DMS153 (cell line): ENCODE data around the gene CASP8AP2.
"Not testable (repeated sequence)": the region's sequence is repeated elsewhere in the genome, so short reads cannot be mapped to it uniquely, and the experiment has no call there.

Experiments
- DNase-seq: peaks from one replicate; lab custom pipeline; 2025; lab: John Stamatoyannopoulos, UW

The CASP8AP2 gene

DNA sequence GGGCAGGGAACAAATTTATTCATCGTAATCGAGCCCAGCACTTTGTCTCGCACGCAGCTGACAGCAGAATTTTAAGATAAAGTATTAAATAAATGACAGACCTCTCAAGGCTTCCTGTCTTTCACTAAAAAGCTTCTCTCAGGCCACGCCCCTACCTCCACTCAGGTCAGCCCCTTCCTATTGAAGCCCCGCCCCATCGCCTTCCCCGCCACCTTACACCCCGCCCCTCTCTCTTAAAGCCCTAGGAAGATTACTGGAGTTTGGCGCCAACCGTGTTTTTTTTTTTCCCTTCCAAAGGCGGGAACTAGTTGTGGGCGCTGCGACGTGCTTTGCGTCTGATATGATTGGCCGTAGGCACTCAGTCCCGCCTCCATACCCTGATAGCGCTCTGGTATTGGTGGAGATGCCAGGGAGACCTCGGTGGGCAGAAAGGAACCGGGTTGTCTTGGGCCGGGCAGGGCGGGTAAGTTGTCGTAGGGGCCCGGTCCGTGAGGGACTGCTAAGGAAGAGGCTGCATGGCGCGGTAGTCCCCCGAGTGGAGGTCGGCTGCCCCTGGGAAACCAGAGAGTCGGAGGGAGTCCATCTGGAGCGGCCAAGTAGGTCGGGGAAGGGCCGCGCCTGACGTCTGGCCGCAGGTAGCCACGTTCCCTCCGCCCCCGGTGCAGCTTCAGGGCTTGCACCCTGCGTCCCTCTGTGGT, at the start of gene CASP8AP2:
CASP8AP2 (plus strand) TSS at position 409 of the 698 bp plus-strand sequence.
- peak; percentile 100 for DNase-seq

DNA sequence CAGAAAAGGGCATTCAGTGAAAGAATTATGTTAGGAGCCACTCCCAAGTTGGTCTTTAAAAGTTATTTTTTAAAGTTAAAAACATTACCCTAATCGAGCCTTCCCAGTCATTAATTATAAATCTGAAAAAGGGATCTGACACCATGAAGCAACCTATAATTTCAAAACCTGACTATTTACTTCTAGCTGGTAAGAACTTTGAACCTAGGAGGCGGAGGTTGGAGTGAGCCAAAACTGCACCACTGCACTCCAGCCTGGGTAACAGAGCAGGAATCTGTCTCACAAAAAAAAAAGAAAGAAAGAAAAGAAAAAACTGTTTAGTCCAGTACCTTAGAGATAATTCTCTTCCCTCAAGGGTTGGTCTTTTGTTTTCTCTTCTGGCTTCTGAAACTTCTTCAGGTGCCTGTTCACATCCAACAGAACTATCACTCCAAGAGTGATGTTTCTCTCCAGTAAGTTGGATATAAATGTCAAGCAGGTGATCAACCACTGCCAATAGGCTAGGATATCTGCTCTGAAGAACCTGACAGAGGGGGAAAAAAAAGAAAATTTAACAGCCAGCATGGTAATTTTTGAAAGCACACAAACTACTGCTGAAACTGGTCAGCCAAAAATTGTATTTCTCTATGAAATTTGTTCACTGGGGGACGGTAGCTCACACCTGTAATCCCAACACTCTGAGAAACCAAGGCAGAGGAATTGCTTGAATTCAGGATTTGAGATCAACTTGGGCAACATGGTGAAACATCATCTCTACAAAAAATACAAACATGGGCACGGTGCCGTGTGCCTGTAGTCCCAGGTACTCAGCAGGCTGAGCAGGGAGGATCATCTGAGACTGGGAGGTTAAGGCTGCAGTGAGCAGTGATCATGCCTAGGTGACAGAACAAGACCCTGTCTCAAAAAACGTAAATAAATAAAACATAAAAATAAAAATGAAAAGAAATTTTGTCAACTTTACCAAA, 48.3 kb upstream of the CASP8AP2 start:
- no peak for DNase-seq

DNA sequence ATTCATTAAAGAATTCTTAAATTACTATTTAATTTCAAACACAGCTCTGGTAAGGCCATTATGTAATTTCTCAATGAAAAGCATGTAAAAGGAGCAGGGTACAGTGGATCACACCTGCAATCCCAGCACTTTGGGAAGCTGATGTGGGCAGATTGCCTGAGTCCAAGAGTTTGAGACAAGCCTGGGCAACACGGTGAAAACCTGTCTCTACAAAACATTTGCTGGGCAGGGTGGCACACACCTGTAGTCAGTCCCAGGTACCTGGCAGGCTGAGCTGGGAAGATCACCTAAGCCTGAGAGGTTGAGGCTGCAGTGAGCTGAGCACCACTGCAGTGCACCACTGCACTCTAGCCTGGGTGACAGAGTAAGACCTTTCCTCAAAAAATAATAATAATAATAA, 47.5 kb upstream of the CASP8AP2 start:
- DNase-seq, result no peak

DNA sequence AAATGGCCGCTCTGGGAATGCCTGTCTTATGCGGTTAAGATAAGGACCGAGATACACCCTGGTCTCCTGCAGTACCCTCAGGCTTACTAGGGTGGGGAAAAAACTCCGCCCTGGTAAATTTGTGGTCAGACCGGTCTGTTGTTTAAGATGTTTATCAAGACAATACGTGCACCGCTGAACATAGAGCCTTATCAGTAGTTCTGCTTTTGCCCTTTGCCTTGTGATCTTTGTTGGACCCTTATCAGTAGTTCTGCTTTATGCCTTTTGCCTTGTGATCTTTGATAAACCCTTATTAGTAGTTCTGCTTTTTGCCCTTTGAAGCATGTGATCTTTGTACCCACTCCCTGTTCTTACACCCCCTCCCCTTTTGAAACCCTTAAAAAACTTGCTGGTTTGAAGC, 46.4 kb upstream of the CASP8AP2 start:
- DNase-seq, result not testable (repeated sequence)

DNA sequence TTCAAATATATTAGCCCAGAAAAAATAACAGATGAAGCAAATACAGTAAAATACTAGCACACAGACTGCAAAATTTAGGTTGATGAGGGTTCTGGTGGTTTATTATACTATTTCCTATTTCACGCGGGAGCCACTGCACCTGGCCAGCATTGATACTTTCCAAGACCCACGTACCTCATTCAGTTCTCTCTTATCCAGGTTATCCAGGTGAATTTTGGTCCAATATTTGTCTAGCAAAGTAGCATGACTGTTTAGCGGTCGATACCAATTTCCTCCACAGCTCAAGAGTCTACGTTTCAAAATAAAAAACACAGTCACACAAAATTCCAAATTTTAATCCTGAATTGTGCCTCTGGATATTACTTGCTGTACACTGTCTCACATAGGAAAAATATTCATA, 44.8 kb upstream of the CASP8AP2 start:
- no peak for DNase-seq

DNA sequence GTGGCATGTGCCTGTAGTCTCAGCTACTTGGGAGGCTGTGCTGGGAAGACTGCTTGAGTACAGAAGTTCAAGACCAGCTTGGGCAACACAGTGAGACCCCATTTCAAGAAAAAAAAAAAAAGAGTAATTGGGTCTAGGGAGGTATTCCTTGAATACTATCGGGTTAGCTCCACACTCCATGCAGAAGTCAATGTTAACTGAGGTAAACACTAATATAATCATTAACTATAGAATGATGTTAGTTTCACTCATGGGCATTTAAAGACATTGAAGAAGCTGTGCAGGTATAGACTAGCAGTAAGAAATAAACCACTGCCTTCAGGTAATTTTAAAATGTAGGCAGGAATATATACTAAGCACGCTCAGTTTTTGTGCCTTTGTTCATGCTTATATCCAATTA, 42.7 kb upstream of the CASP8AP2 start:
- no peak for DNase-seq

DNA sequence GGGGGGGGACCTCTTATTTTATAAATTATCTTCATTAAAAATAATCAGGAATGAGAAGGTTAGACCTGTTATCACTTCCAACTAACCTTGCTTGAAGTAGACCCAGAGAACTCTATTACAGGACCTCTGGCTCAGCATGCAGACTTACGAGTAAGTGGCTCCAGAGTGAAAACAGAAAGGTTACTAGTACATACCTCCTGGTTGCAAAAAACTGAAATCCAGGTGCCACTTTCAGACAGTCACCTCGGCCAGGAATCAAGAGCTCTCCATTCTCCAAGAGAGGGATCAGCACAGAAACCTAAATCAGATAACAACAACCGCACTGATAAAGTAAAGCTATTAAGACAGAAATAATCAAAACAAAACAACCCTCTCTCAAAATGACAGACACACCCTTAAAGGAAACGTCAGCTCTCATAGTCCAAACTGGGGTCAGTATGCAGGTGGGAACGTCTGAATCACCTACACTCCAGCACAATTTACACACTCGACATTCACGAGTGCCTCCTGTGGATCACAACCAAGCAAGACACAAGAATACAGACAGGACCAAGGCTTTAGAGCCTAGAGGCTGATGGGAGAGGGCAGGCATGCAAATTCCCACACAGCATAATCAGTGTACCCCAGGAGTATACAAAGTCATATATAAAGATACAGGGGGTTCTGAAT, 41.9 kb upstream of the CASP8AP2 start:
- DNase-seq, result no peak

DNA sequence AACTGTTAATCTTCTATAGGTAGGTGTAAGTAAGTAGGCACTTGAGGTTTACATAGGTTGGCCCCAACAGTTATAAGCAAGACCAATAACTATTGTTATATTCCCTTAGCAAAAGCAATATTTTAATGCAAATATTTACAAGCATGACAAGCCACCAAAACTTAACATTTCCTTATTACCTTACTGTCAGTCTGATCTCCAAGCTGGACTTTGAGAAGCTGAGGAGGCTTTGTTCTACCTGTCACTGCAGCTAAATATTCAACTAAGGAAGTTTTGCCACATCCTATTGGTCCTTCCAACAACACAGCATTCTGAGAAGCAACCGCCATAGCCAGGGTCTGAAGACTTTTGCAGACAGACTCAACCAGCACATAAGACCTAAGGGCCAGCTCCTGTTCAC, 39.7 kb upstream of the CASP8AP2 start:
- no peak for DNase-seq

DNA sequence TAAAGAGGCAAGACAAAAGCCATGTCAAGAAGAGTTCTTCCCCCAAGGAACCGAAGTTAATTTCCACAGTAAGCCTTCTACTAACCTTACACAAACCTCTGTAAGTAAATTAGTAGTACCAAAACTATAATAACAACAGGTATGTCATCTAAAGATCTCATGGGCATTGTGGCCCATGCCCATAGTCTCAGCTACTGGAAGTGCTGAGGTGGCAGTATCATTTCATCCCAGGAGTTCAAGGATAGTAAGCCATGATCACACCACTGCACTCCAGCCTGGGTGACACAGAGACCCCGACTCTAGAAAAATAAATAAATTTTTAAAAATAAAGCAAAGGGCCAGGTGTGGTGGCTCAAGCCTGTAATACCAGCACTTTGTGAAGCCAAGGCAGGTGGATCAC, 39.3 kb upstream of the CASP8AP2 start:
- DNase-seq, result no peak

DNA sequence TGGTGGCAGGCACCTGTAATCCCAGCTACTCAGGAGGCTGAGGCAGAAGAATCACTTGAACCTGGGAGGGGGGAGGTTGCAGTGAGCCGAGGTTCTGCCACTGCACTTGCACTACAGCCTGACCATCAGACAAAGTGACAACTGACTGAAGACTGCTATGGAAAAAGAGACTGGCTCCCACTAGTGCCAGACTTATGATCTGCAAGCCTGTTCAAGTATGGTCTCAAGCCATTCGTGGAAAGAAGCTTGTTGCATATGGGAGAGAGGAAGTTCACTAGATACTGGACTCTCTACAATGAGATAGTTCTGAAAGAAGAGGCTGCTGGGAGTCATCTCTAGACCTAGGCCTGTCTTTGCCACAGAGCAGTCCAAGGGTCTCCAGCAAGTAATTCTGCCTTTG, 36.8 kb upstream of the CASP8AP2 start:
- DNase-seq, result peak; percentile 22

DNA sequence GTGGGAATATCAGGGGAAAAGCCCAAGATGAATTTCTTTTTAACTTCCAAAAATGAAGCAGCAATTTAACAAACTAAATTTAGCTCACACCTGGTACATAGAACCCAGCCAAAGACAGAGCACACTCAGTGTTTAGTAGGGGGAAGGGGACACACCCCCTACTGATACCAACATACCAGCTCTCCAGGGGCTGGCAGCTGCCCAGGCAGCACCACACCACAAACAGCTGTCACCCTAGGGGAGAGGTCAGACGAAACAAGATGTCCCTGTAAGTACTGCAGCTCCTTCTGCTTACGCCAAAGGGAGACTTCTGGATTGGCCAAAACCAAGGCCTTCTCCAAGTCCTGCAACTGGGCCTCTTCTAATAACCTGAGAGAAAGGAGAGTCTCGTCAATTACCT, 36.1 kb upstream of the CASP8AP2 start:
- no peak for DNase-seq

DNA sequence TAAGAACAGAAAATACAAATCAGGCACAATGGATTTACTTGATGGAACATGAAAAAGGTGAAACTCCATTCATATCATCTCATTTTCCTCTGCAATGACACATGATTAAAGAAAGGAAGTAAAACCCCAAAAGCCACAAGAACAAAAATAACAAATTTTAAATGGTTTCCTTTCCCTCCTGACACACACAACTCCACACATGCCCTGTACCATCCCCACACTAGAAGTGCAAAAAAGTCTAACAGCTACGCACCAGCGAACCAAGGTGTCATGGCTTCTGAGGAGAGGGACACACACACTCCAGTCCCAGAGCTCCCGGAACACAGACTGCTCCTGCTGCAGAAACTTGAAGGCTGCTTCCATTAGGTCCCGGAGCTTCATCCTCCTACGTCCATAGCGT, 35.4 kb upstream of the CASP8AP2 start:
- DNase-seq, result no peak

DNA sequence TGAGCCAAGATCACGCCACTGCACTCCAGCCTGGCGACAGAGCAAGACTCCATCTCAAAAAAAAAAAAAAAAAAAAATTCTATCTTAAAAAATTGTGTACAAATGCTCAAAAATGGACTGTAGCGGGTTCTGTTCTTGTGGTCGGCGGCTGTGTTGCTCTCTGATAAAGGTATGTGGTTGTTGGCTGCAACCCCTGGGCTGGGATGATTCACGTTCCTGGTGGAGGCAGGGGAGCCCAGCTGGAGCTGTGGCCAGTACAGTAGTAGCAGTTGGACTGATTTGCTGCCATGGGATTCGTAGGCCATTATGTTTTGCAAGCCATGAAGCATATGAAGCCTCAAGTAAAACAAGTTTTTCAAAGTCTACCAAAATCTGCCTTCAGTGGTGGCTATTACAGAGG, 32.4 kb upstream of the CASP8AP2 start:
- no peak for DNase-seq

DNA sequence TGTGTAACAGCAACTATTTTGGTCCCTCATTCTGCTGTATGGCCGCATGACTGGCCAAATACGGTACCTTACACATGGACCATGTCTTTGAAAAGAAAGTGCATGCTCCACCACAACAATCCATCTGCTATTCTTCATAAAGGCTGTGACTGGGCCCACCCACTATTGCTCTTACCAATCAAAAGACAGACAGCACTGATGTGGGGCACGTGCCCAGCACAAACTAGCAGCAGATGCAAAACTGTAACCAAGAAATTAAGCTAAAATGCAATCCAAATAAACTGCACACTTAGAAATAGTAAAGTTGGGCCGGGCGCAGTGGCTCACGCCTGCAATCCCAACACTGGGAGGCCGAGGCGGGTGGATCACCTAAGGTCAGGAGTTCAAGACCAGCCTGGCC, 30.6 kb upstream of the CASP8AP2 start:
- no peak for DNase-seq

DNA sequence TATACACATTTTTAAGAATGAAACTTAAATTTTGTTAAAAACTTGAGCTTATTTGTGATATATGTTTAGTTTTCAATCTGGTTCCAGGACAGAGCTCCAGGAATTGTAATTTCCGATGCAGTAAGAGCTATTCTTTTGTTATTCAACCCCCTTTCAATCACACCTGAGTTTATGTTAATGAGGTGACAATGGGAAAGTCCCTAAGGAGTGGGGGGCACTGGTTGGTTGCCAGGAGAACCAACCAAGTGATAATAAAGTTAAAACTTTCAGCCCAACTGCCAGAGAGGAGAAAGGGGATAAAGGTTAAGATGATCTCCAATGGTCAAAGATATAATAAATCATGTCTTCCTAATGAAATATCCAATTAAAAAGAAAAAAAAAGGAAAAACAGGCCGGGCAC, 29.9 kb upstream of the CASP8AP2 start:
- no peak for DNase-seq

DNA sequence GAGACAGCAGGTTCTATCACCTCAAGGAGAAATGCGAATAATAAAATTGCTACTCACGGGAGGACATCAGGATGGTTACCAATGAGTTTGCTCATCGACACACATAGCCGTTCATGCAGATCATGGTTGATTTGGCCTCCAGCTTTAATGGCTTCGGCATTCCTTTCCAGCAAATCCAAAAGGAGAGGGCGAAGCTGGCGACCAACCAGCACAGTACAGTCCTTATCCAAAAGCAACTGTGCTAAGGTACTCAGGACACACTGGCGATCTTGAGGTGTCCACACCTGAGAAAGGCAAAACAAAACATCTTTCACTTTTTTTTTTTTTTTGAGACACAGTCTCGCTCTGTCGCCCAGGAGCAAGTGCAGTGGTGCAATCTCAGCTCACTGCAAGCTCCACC, 26.4 kb upstream of the CASP8AP2 start:
- no peak for DNase-seq

DNA sequence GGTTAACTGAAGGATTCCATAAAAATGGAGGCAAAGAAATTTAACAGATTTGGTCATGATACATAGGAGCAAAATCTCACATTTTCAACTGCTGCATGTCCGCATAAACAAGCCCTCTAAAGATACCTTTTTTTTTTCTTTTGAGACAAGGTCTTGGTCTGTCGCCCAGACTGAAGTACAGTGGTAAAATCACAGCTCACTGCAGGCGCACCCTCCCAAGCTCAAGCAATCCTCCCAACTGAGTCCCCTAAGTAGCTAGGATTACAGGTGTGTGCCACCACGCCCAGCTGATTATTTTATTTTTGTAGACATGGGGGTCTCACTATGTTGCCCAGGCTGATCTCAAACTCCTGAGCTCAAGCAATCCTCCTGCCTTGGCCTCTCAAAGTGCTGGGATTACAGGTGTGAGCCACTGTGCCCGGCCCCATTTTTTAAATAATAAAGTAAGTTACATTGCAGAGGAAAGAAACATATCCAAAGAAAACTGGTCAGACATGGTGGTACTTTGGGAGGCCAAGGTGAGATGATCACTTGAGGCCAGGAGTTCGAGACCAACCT, 23.8 kb upstream of the CASP8AP2 start:
- no peak for DNase-seq

DNA sequence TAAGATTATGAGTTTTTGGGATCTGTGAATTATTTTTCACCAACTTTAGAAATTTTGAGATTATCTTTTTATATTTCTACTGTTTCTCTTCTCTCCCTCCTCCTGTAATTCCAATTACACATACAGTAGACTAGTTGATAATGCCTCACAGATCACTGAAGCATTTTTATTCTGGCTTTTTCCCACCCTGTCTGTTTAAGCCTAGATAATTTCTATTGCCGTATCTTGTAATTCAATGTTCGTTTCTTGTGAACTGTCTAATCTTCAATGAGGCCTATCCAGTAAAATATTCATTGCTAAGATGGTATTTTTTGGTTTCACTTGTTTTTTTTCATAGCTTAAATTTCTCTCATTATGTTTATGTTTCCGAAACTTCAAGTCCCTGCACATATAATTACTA, 22.1 kb upstream of the CASP8AP2 start:
- DNase-seq, result no peak

DNA sequence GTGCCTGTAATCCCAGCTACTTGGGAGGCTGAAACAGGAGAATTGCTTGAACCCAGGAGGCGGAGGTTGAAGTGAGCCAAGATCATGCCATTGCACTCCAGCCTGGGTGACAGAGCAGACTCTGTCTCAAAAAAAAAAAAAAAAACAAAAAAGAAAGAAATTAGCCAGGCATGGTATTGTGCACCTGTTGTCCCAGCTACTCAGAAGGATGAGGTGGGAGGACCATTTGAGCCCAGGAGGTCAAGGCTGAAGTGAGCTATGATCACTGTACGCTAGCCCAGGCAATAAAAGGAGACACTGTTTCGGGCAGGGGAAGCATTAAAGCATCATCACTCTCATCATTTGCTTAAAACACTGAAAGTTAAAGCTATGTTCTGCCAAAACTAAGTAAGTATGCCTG, 16.3 kb upstream of the CASP8AP2 start:
- DNase-seq, result not testable (repeated sequence)

DNA sequence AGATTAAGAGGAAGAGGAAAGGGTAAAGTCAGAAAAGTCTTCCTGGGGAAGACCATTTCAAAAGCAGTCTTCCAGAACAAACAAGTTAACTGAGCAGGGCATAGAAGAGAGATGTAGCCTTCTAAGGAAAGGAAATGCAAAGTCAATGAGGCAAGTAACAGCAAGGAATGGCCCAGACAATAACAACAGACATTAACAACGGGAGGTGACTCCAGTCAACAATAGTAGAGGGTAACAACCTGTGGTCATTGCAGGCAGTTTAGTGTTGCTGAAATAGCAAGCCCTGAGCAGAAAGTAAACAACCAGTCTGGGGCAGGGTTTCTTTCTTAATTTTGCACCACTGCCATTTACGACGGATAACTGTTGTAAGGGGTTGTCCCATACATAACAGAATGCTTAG, 12.2 kb upstream of the CASP8AP2 start:
- no peak for DNase-seq

DNA sequence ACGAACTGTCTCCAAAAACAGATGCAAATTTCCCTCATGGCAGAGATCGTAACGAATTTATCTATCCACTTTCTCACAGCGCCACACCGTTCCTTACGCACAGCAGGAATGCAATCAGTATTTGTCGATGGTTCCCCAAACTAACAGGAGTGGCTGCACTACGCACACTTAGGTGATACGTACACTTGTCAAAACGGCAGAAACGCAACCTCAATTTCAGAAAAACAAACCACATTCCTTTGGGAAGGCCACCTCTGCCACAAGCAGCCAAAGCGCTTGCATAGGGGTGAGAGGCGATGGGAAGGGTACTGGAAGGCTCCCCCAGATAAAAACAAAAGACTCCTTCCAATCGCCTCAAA, 10.7 kb upstream of the CASP8AP2 start:
- DNase-seq, result no peak

DNA sequence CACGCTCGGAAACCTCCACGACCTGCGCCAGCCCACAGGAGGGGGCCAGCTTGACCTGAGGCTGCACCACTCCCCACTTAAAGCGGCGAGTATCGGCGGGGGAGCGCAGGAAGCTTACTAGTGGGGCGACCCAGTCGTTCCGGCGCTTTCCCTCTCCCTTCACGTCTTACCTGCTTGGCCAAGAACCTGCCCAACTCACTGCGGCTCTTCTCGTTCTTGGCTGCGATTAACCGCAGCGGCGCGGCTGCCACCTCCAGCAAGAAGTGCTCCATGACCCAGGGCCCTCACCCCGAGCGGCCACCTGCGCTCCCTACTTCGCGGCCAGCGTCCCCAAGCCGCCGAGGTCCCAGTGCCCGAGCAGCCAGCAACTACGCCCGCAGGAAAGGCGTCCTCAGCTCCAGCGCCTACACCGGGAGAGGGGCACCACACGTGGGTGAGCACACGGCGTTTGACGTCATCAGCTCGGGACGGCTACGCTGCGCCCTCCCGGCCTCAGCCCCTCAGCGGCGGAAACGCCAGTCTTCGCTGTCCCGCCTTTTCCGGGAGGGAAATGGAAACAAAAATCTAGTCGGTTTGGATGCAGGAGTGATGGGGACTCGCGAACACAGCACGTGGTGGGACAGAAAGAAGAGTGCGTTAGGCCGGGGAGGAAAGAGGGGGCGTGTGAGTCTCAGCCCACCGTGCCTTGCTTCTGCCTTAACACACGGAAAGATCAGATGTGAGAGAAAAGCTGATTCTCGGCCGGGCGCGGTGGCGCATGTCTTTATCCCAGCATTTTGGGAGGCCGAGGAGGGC, 10.1 kb upstream of the CASP8AP2 start, which contains the start of gene MDN1:
MDN1 (minus strand) TSS at position 459 of the 795 bp plus-strand sequence; CDS start at position 272, 187 bp downstream.
- peak; percentile 96 for DNase-seq
